Ishikawa (cell line): ENCODE results near the gene CHMP2A.

Source experiments
- CEBPB ChIP-seq: IDR thresholded peaks from 2 replicates; pipeline ENCODE4 v1.6.1; 2012
- CREB1 ChIP-seq: IDR thresholded peaks from 2 replicates; pipeline ENCODE4 v1.6.1; 2012; ENCODE audit warnings: low read depth
- EGR1 ChIP-seq: IDR thresholded peaks from 2 replicates; pipeline ENCODE4 v1.6.1; 2012
- EP300 ChIP-seq: IDR thresholded peaks from 2 replicates; pipeline ENCODE4 v1.6.1; 2012; ENCODE audit warnings: borderline replicate concordance
- FOXM1 ChIP-seq: IDR thresholded peaks from 2 replicates; pipeline ENCODE4 v1.6.1; 2012; ENCODE audit warnings: low read depth, borderline replicate concordance
- MAX ChIP-seq: IDR thresholded peaks from 2 replicates; pipeline ENCODE4 v1.6.1; 2012
- NFIC ChIP-seq: IDR thresholded peaks from 2 replicates; pipeline ENCODE4 v1.6.1; 2012
- RAD21 ChIP-seq: IDR thresholded peaks from 2 replicates; pipeline ENCODE4 v1.6.1; 2012; ENCODE audit warnings: low read depth
- REST ChIP-seq: IDR thresholded peaks from 2 replicates; pipeline ENCODE4 v1.6.1; 2012; ENCODE audit warnings: low read depth, mild to moderate bottlenecking
- TAF1 ChIP-seq: IDR thresholded peaks from 2 replicates; pipeline ENCODE4 v1.6.1; 2012; ENCODE audit warnings: low read depth, mild to moderate bottlenecking
- TCF12 ChIP-seq: IDR thresholded peaks from 2 replicates; pipeline ENCODE4 v1.6.1; 2012; ENCODE audit warnings: low read depth
- TEAD4 ChIP-seq: IDR thresholded peaks from 2 replicates; pipeline ENCODE4 v1.6.1; 2012
- USF1 ChIP-seq: IDR thresholded peaks from 2 replicates; pipeline ENCODE4 v1.6.1; 2012
- YY1 ChIP-seq: IDR thresholded peaks from 2 replicates; pipeline ENCODE4 v1.6.1; 2012; ENCODE audit warnings: low read depth
- ZBTB7A ChIP-seq: IDR thresholded peaks from 2 replicates; pipeline ENCODE4 v1.6.1; 2012; ENCODE audit warnings: low read depth

Gene CHMP2A

GRCh38 chr19:58566989-58567388 lies 12.1 kb upstream of the CHMP2A start:
- TF ChIP-seq NFIC: no peak
- TF ChIP-seq MAX: no peak
- no peak for TF ChIP-seq CEBPB
- TF ChIP-seq FOXM1: no peak

- TF ChIP-seq RAD21: no peak
- no peak for TF ChIP-seq TEAD4
- no peak for TF ChIP-seq FOXM1
- no peak for TF ChIP-seq ZBTB7A
- no peak for TF ChIP-seq TAF1
- TF ChIP-seq MAX: no peak
- no peak for TF ChIP-seq YY1
- TF ChIP-seq EP300: no peak
- TF ChIP-seq USF1: no peak
- no peak for TF ChIP-seq CEBPB
- no peak for TF ChIP-seq REST
- TF ChIP-seq NFIC: no peak
- TF ChIP-seq EGR1: no peak
- no peak for TF ChIP-seq TCF12
Observed at GRCh38 chr19:58563823-58564222, 8.9 kb upstream of the CHMP2A start.

- TF ChIP-seq FOXM1 (no peak), RAD21 (no peak)
Observed at GRCh38 chr19:58563034-58563573, 8.2 kb upstream of the CHMP2A start.

GRCh38 chr19:58562122-58563033 lies 7.5 kb upstream of the CHMP2A start:
- TF ChIP-seq TCF12 (no peak), TAF1 (no peak), EP300 (no peak), TEAD4 (0 out of 2 replicates have a peak, but pooled peaks have one; percentile 17), FOXM1 (no peak), YY1 (no peak), MAX (peak; percentile 69)

GRCh38 chr19:58561373-58562121 lies 6.6 kb upstream of the CHMP2A start:
- TF ChIP-seq RAD21 (no peak), EGR1 (no peak), CEBPB (no peak), REST (no peak), TEAD4 (no peak), TCF12 (no peak), MAX (no peak)

GRCh38 chr19:58560921-58561320 lies 6.0 kb upstream of the CHMP2A start:
- TF ChIP-seq FOXM1 (no peak), TEAD4 (no peak), CREB1 (no peak), REST (no peak), ZBTB7A (no peak), EGR1 (no peak), YY1 (no peak), TCF12 (no peak), NFIC (no peak), USF1 (no peak), CEBPB (no peak), EP300 (no peak), TAF1 (no peak), MAX (no peak), RAD21 (no peak)
